K562 (cell line): Measurements from ENCODE around the gene P2RX5. TPM values are rescaled to one million over a fixed set of nuclear protein-coding genes. Genes with fewer than 3 reads are reported as not detected.
A peak's percentile ranks its signal among the peaks of the same experiment; 100 is the strongest.

ENCODE experiments used
- BHLHE40 ChIP-seq: IDR thresholded peaks from 2 replicates; pipeline ENCODE4 v1.6.1; 2011; ENCODE audit warnings: low read length, improper control_type of control experiment
- CBX5 ChIP-seq: IDR thresholded peaks from 2 replicates; pipeline ENCODE4 v1.6.1; 2014; ENCODE audit warnings: low read depth, borderline replicate concordance
- CHCHD3 ChIP-seq: fragments of 250-450 bp; sonication (Bioruptor Pico); IDR thresholded peaks from 2 replicates; pipeline ENCODE4 v2.1.2; 2022; ENCODE audit warnings: mild to moderate bottlenecking
- CREM ChIP-seq: IDR thresholded peaks from 2 replicates; pipeline ENCODE4 v1.6.1; 2014; ENCODE audit warnings: antibody characterized with exemption, low read depth
- DEAF1 ChIP-seq: fragments of 450-650 bp; formaldehyde crosslinking; IDR thresholded peaks from 2 replicates; pipeline ENCODE4 v1.4.0; 2020; ENCODE audit warnings: mild to moderate bottlenecking, moderate library complexity
- GATAD2A ChIP-seq: fragments of 450-650 bp; IDR thresholded peaks from 2 replicates; pipeline ENCODE4 v1.6.1; 2017
- ILF3 ChIP-seq: fragments of 450-650 bp; IDR thresholded peaks from 2 replicates; pipeline ENCODE4 v1.6.1; 2018; ENCODE audit warnings: antibody characterized with exemption, mild to moderate bottlenecking, moderate library complexity, borderline replicate concordance
- KDM2B ChIP-seq: fragments of 250-450 bp; sonication (Bioruptor Pico); IDR thresholded peaks from 2 replicates; pipeline ENCODE4 v1.8.0; 2021; ENCODE audit warnings: mild to moderate bottlenecking, moderate library complexity
- KLF16 ChIP-seq: IDR thresholded peaks from 2 replicates; pipeline ENCODE4 v1.6.1; 2016; ENCODE audit warnings: antibody characterized with exemption
- MAZ ChIP-seq, 2 experiments: fragments of 450-650 bp in 1 of 2; sonication (generic) in 1 of 2; formaldehyde crosslinking; IDR thresholded peaks in 1 of 2; conservative IDR thresholded peaks in 1 of 2; 2 replicates each; pipeline versions ENCODE4 v1.4.0 to v1.5.0; 2020; ENCODE audit warnings: mild to moderate bottlenecking in 1 of 2, missing genetic modification reagents in 1 of 2
- NFIC ChIP-seq: fragments of 450-650 bp; IDR thresholded peaks from 2 replicates; pipeline ENCODE4 v1.6.1; 2017; ENCODE audit warnings: mild to moderate bottlenecking, inconsistent platforms
- NR1H2 ChIP-seq: sonication (generic); formaldehyde crosslinking; IDR thresholded peaks from 2 replicates; pipeline ENCODE4 v1.4.0; 2020; ENCODE audit warnings: mild to moderate bottlenecking, missing genetic modification reagents
- OTX1 ChIP-seq: fragments of 450-650 bp; formaldehyde crosslinking; IDR thresholded peaks from 2 replicates; pipeline ENCODE4 v1.4.0; 2022; ENCODE audit warnings: mild to moderate bottlenecking
- ZBTB2 ChIP-seq: fragments of 450-650 bp; IDR thresholded peaks from 2 replicates; pipeline ENCODE4 v1.6.1; 2016; ENCODE audit warnings: antibody characterized with exemption
- ZBTB33 ChIP-seq: sonication (generic); formaldehyde crosslinking; IDR thresholded peaks from 2 replicates; pipeline ENCODE4 v1.8.1; 2023; ENCODE audit warnings: mild to moderate bottlenecking, missing genetic modification reagents
- ZNF23 ChIP-seq: fragments of 250-450 bp; sonication (Bioruptor Pico); IDR thresholded peaks from 2 replicates; pipeline ENCODE4 v1.4.0; 2020; ENCODE audit warnings: mild to moderate bottlenecking
- ZNF583 ChIP-seq: fragments of 250-450 bp; sonication (Bioruptor Pico); IDR thresholded peaks from 2 replicates; pipeline ENCODE4 v1.4.0; 2020
- ZNF79 ChIP-seq: fragments of 250-450 bp; sonication (Bioruptor Pico); IDR thresholded peaks from 2 replicates; pipeline ENCODE4 v1.4.0; 2020; ENCODE audit warnings: low read depth, mild to moderate bottlenecking, moderate library complexity
- polyA plus RNA-seq, 8 experiments: library from polyadenylated mRNA; depleted of rRNA in 4 of 8; stranded (reverse) in 5 of 8; unstranded in 3 of 8; fragments of >200 nt; fragmentation: Nextera tagmentation in 2 of 8; fragmentation: Illumina TruSeq in 1 of 8; extraction: Ambion mirVana in 2 of 8; extraction: Trizol in 1 of 8; gene quantifications; 2 replicates each; pipeline versions ENCODE4 v1.2.1 to v1.2.3, GENCODE V29; 2011 to 2014; ENCODE audit warnings: inconsistent platforms in 1 of 8, missing spikeins in 1 of 8
- total RNA-seq, 7 experiments: library from RNA; depleted of rRNA in 6 of 7; stranded (reverse); fragments of >200 nt in 6 of 7; fragmentation: Illumina TruSeq in 2 of 7; extraction: Trizol in 2 of 7; gene quantifications; 2 replicates each; pipeline versions ENCODE4 v1.2.1 to v1.2.3, GENCODE V29; 2011 to 2021; ENCODE audit warnings: low replicate concordance in 1 of 7
- TF ChIP-seq, protein P1 (sequence below): fragments of 250-450 bp; sonication (Bioruptor Pico); IDR thresholded peaks from 2 replicates; pipeline ENCODE4 v1.4.0; 2020; ENCODE audit warnings: mild to moderate bottlenecking, moderate library complexity

The P2RX5 gene
- total and polyA plus RNA-seq, 9 of the 15 experiments (the other 6 are each of a cell fraction or from before 2014, with no cell fraction given): 0.31 to 4.0 (median 1.3) TPM

DNA sequence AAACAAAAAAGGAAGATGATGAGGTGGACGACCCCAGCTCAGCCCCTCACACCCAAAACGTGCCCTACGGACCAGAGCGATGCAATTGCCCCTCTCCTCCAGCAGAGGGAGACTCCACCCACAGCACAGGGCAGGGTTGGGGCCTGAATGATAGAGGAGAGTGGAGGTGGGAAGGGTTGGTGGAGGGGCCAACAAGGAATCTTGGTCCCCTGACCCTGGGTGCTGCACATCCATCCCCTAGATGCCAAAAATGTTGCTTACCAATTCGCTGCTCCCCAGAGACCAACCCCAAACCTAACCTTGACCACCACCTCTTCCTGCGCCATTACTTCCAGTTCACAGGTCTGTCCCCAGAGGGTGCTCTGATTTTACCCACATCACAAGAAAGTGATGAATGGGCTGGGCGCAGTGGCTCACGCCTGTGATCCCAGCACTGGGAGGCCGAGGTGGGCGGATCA lies 12.9 kb downstream of the P2RX5 start (continued):
- no peak for TF ChIP-seq ZNF79 (CRISPR knock-in tag)
- TF ChIP-seq KLF16: peak; percentile 49; the same call in 1 of the 2 replicates
- TF ChIP-seq ZBTB33 (CRISPR knock-in tag): no peak
- no peak for TF ChIP-seq CHCHD3 (CRISPR knock-in tag)
- peak; percentile 62 for TF ChIP-seq DEAF1 (CRISPR knock-in tag)
- no peak for TF ChIP-seq ZBTB2
- no peak for TF ChIP-seq ZNF583
- peak in 1 of 2 experiments; percentile 43; a peak in 1 of 4 replicates for TF ChIP-seq MAZ (CRISPR knock-in tag; conservative IDR thresholded peaks at IDR 0.05 in 1 of 2, IDR thresholded peaks at IDR 0.05 in 1 of 2)
- TF ChIP-seq, protein P1, sequence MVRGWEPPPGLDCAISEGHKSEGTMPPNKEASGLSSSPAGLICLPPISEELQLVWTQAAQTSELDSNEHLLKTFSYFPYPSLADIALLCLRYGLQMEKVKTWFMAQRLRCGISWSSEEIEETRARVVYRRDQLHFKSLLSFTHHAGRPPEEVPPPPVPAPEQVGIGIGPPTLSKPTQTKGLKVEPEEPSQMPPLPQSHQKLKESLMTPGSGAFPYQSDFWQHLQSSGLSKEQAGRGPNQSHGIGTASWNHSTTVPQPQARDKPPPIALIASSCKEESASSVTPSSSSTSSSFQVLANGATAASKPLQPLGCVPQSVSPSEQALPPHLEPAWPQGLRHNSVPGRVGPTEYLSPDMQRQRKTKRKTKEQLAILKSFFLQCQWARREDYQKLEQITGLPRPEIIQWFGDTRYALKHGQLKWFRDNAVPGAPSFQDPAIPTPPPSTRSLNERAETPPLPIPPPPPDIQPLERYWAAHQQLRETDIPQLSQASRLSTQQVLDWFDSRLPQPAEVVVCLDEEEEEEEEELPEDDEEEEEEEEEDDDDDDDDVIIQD (CRISPR knock-in tag): no peak
- TF ChIP-seq ILF3: no peak
- TF ChIP-seq NFIC: no peak
- TF ChIP-seq GATAD2A: no peak
- no peak for TF ChIP-seq ZNF23
- no peak for TF ChIP-seq OTX1 (CRISPR knock-in tag)
- TF ChIP-seq CBX5: no peak
- 0 out of 2 replicates have a peak, but pooled peaks have one; percentile 2 for TF ChIP-seq CREM
- TF ChIP-seq BHLHE40: peak; percentile 17; the same call in 1 of the 2 replicates
- no peak for TF ChIP-seq KDM2B (CRISPR knock-in tag)
- TF ChIP-seq NR1H2 (CRISPR knock-in tag): no peak
